ENCODE results near the gene AVL9. TPM values are rescaled to one million over a fixed set of nuclear protein-coding genes. Genes with fewer than 3 reads are reported as not detected.

Gene AVL9
- total RNA-seq, 4 donors from 2014 or later = 33.6 to 45.1 (median 42.3) TPM

GRCh38 chr7:32502728-32503127 lies 7.4 kb downstream of the AVL9 start:
- Histone ChIP-seq H3K27me3 (no peaks in the 10 kb centered on the region), H3K27ac (no peak overlapping the region), H3K36me3 (no peaks in the 10 kb centered on the region), H3K4me3 (replicated peaks in 1 of 3) (no peak overlapping the region), H3K4me1 (peaks cover 0 to 18% of the 10 kb centered on the region in 2 donors), H3K9me3 (no peaks in the 10 kb centered on the region)
- no peak for DNase-seq
- 86 to 87% methylated on average over 4 of the region's 4 CpGs for WGBS, 2 donors
- no peak for TF ChIP-seq CTCF (IDR thresholded peaks at IDR 0.05)
- no peak for TF ChIP-seq POLR2A (IDR thresholded peaks at IDR 0.05)
- intact Hi-C loops (cut with DNase I) = no loop called here

GRCh38 chr7:32506266-32507054 lies 11.2 kb downstream of the AVL9 start:
- Histone ChIP-seq H3K27ac (no peak overlapping the region), H3K36me3 (no peaks in the 10 kb centered on the region), H3K4me3 (replicated peaks in 1 of 3) (no peak overlapping the region), H3K4me1 (peaks cover 0 to 7% of the 10 kb centered on the region in 2 donors), H3K9me3 (no peaks in the 10 kb centered on the region), H3K27me3 (no peaks in the 10 kb centered on the region)
- DNase-seq = no peak
- intact Hi-C loops (cut with DNase I) = no loop called here
- no peak for TF ChIP-seq CTCF (IDR thresholded peaks at IDR 0.05)
- no peak for TF ChIP-seq POLR2A (IDR thresholded peaks at IDR 0.05)
- 84 to 93% methylated on average over 5 of the region's 5 CpGs for WGBS, 2 donors

DNA sequence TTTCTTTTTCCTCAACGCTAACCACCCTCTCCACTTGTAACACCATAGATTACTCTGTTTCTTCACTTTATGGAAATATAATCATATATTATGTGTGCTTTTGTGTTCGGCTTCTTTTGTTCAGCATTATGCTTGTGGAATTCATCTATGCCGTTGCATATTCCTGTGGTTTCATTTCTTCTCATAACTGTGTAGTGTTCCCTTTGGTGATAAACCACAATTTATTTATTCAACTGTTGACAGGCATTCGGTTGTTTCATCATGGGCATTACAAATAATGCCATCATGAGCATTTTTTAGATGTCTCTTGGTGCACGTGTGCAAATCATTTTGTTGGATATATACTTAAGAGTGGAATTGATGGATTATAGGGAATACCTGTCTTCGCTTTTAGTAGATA lies 12.1 kb downstream of the AVL9 start:
- WGBS, 2 donors = 96 to 98% methylated on average over 6 of the region's 6 CpGs
- no peaks in the 10 kb centered on the region for H3K4me1 ChIP-seq
- intact Hi-C loops (cut with DNase I) = no loop called here
- no peaks in the 10 kb centered on the region for H3K9me3 ChIP-seq
- no peak overlapping the region for H3K4me3 ChIP-seq (replicated peaks in 1 of 3)
- H3K27me3 ChIP-seq = no peaks in the 10 kb centered on the region
- DNase-seq = no peak
- no peaks in the 10 kb centered on the region for H3K36me3 ChIP-seq
- TF ChIP-seq POLR2A (IDR thresholded peaks at IDR 0.05) (no peak), CTCF (IDR thresholded peaks at IDR 0.05) (no peak)
- no peak overlapping the region for H3K27ac ChIP-seq

DNA sequence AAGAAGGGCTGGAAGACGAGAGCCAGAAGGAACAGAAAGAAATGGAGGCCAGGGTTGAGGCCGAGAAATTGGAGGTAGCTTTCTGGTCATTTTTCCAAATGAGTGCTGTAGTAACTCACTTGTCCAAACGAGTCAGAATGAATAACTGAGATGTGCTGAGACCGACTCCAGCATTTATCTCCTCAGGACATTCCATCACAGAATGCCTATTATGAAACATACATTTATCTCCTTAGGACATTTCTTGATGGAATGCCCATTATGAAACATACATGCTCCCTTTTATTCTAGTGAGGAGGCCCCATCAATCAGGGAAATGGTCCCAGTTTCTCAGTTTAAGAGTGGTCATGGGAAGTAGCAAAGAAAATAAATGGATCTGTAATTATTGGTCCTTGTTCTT lies 16.5 kb downstream of the AVL9 start:
- WGBS, 2 donors = 96 to 99% methylated on average over 4 of the region's 4 CpGs
- intact Hi-C loops (cut with DNase I) = no loop called here
- no peaks in the 10 kb centered on the region for H3K9me3 ChIP-seq
- peaks cover 16% of the 10 kb centered on the region in 2 donors for H3K4me1 ChIP-seq
- H3K4me3 ChIP-seq (replicated peaks in 1 of 3) = no peak overlapping the region
- H3K27ac ChIP-seq = no peak overlapping the region
- no peak for DNase-seq
- TF ChIP-seq POLR2A (IDR thresholded peaks at IDR 0.05) (no peak), CTCF (IDR thresholded peaks at IDR 0.05) (no peak)
- H3K36me3 ChIP-seq = no peaks in the 10 kb centered on the region
- no peaks in the 10 kb centered on the region for H3K27me3 ChIP-seq

GRCh38 chr7:32513210-32513609 lies 17.9 kb downstream of the AVL9 start:
- Histone ChIP-seq H3K27ac (no peak overlapping the region), H3K9me3 (no peaks in the 10 kb centered on the region), H3K4me3 (replicated peaks in 1 of 3) (no peak overlapping the region), H3K36me3 (no peaks in the 10 kb centered on the region), H3K27me3 (no peaks in the 10 kb centered on the region), H3K4me1 (peaks cover 16 to 19% of the 10 kb centered on the region in 2 donors)
- DNase-seq = no peak
- WGBS, 2 donors = 100% methylated on average over 1 of the region's 1 CpG
- intact Hi-C loops (cut with DNase I) = no loop called here
- TF ChIP-seq POLR2A (IDR thresholded peaks at IDR 0.05) (no peak), CTCF (IDR thresholded peaks at IDR 0.05) (no peak)
